Endothelial cell of umbilical vein (primary cell): ENCODE measurements around the gene SLC39A9.

Experiments used
- CTCF ChIP-seq, 2 donors: IDR thresholded peaks; 1 replicate in 1 of 2; 2 replicates in 1 of 2; pipeline ENCODE4 v1.5.1; 2011; ENCODE audit warnings: low read length in 2 of 2, mild to moderate bottlenecking in 2 of 2, moderate library complexity in 2 of 2, control low read depth in 1 of 2, inconsistent platforms in 1 of 2, low read depth in 1 of 2; ENCODE audit not compliant: insufficient read depth in 1 of 2; ENCODE audit errors: extremely low read depth in 1 of 2
- EZH2 ChIP-seq: IDR thresholded peaks from 2 replicates; pipeline ENCODE4 v1.6.1; 2012; ENCODE audit warnings: borderline replicate concordance, low read depth, mild to moderate bottlenecking, moderate library complexity, low read length, inconsistent platforms; ENCODE audit not compliant: severe bottlenecking
- FOS ChIP-seq: IDR thresholded peaks from 2 replicates; pipeline ENCODE4 v1.6.1; 2011; ENCODE audit warnings: mild to moderate bottlenecking, low read length, moderate library complexity, borderline replicate concordance; ENCODE audit not compliant: insufficient read depth
- GATA2 ChIP-seq: IDR thresholded peaks from 2 replicates; pipeline ENCODE4 v1.7.0; 2011; ENCODE audit warnings: low read depth, mild to moderate bottlenecking, moderate library complexity, mixed read lengths, low read length; ENCODE audit not compliant: insufficient read length, insufficient read depth
- JUN ChIP-seq: IDR thresholded peaks from 2 replicates; pipeline ENCODE4 v1.6.1; 2011; ENCODE audit warnings: borderline replicate concordance, low read depth; ENCODE audit not compliant: insufficient read length, insufficient read depth
- MYC ChIP-seq: IDR thresholded peaks from one replicate; pipeline ENCODE4 v1.6.1; 2011; ENCODE audit warnings: mild to moderate bottlenecking, low read depth, low read length
- POLR2A ChIP-seq: IDR thresholded peaks from 2 replicates; pipeline ENCODE4 v1.6.1; 2012; ENCODE audit warnings: low read depth, mild to moderate bottlenecking, control low read depth, low read length
- POLR2AphosphoS5 ChIP-seq: IDR thresholded peaks from 2 replicates; pipeline ENCODE4 v1.6.1; 2012; ENCODE audit warnings: low read depth, mild to moderate bottlenecking, control low read depth, low read length, moderate library complexity; ENCODE audit not compliant: insufficient read depth
- TF ChIP-seq, protein P1 (sequence below): IDR thresholded peaks from 2 replicates; pipeline ENCODE4 v1.6.1; 2011; ENCODE audit not compliant: insufficient read depth, insufficient read length

GRCh38 chr14:69373104-69373503 lies 25.4 kb upstream of the SLC39A9 start:
- TF ChIP-seq CTCF (IDR thresholded peaks at IDR 0.05; ENCODE audit: extremely low read depth in 1 of 2, insufficient read depth in 1 of 2, low read depth in 1 of 2, low read length in 2 of 2) = no peak
- no peak for TF ChIP-seq POLR2A
- no peak for TF ChIP-seq EZH2
- TF ChIP-seq POLR2AphosphoS5 = no peak
- no peak for TF ChIP-seq JUN
- TF ChIP-seq, protein P1, sequence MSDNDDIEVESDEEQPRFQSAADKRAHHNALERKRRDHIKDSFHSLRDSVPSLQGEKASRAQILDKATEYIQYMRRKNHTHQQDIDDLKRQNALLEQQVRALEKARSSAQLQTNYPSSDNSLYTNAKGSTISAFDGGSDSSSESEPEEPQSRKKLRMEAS = no peak
- no peak for TF ChIP-seq FOS
- no peak for TF ChIP-seq MYC
- TF ChIP-seq GATA2 = no peak
